ENCODE measurements around the gene ABI3BP. TPM values are rescaled to one million over a fixed set of nuclear protein-coding genes. Genes with fewer than 3 reads are reported as not detected.

ABI3BP gene
- total RNA-seq, 1 experiment from 2014 or later: 23.4 TPM

DNA sequence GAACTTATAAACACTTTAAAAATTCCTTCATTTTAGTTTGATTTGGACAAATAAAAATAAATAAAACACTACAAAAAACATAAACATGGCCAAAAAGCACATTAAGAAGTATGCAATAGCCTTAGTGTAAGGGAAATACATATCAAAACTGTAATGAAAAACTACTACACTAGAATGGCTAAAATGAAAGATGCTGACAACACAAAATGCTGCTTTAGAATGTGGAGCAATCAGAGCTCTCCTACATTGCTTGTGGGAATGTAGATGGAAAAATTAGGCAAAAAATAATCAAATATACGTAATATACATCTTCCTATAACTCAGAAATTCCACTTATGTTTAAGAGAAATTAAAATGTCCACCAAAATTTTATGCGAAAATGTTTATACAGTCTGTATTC is 96.2 kb downstream of the ABI3BP start:
- Histone ChIP-seq H3F3A (ENCODE audit: low read length, unreplicated experiment) (peaks cover 19% of the 10 kb centered on the region), H3K4me1 (ENCODE audit: insufficient read depth, low read length) (peaks cover 50% of the 10 kb centered on the region), H3K27me3 (ENCODE audit: low read length) (no peaks in the 10 kb centered on the region), H3K36me3 (ENCODE audit: low read depth, low read length) (0 out of 2 replicates have a peak, but pooled peaks cover 13% of the 10 kb centered on the region), H3K4me3 (ENCODE audit: low read length) (no peak overlapping the region), H3K4me2 (ENCODE audit: low read length) (no peak overlapping the region), H3K27ac (ENCODE audit: low read length) (no peak overlapping the region), H4K20me1 (ENCODE audit: low read length) (no peaks in the 10 kb centered on the region), H3K9me3 (ENCODE audit: low read length) (no peaks in the 10 kb centered on the region), H3K79me2 (ENCODE audit: low read length) (peaks cover 3% of the 10 kb centered on the region; the same call in 1 of the 2 replicates), H3K9me2 (replicated peaks; ENCODE audit: low read length) (no peaks in the 10 kb centered on the region), H2AFZ (ENCODE audit: low read length) (no peak overlapping the region), H3K9ac (ENCODE audit: low read length) (no peak overlapping the region)
- POLR2A ChIA-PET (ENCODE audit: unreplicated experiment): interaction anchor here (0.6 kb wide), 1 partner anchor 166 kb away, joined by 6 read pairs; no protein-coding TSS in a partner anchor
- intact Hi-C loops (cut with micrococcal nuclease): loop anchor here (5.0 to 10.0 kb wide), 2 partner anchors 292 to 485 kb away; partner anchors contain the start of gene ADGRG7
- DNase-seq (no peak), ATAC-seq (no peak)
- TF ChIP-seq EZH2 (IDR thresholded peaks at IDR 0.05; ENCODE audit: low read length, unreplicated experiment) (no peak), CTCF (conservative IDR thresholded peaks at IDR 0.05; ENCODE audit: low read depth, low read length) (no peak), EZH2phosphoT487 (IDR thresholded peaks at IDR 0.05; ENCODE audit: borderline replicate concordance, low read length) (no peak)
- no TSS peak for BruUV-seq (replicated peaks)
- CTCF ChIA-PET: no interaction called here

DNA sequence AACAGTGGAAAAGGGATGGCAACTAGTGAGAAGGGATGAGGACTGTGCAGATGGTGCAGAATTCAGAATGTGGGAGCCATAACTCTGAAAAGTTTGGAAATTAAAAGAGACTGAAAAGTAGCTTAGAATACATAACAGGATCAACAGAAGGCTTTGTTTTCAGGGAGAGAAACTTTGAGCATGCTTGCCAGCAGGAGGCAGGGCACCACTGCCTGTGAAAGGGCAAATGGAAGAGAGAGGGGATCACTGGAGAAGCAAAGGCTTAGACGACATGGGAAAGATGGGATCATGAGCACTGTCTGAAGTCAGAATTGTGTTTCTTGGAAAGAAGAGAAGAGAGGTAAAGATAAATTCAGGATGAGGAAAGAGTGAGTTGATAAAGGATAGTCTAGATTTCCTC is 99.6 kb downstream of the ABI3BP start:
- BruUV-seq (replicated peaks): no TSS peak
- Histone ChIP-seq H4K20me1 (ENCODE audit: low read length) (no peaks in the 10 kb centered on the region), H3K9me3 (ENCODE audit: low read length) (no peaks in the 10 kb centered on the region), H3K36me3 (ENCODE audit: low read depth, low read length) (0 out of 2 replicates have a peak, but pooled peaks cover 13% of the 10 kb centered on the region), H3K9me2 (replicated peaks; ENCODE audit: low read length) (no peaks in the 10 kb centered on the region), H3K4me3 (ENCODE audit: low read length) (no peak overlapping the region), H3K79me2 (ENCODE audit: low read length) (no peaks in the 10 kb centered on the region; the same call in 1 of the 2 replicates), H3K4me1 (ENCODE audit: insufficient read depth, low read length) (peaks cover 31% of the 10 kb centered on the region), H3K4me2 (ENCODE audit: low read length) (no peak overlapping the region), H2AFZ (ENCODE audit: low read length) (no peak overlapping the region), H3F3A (ENCODE audit: low read length, unreplicated experiment) (no peaks in the 10 kb centered on the region), H3K27ac (ENCODE audit: low read length) (no peak overlapping the region), H3K9ac (ENCODE audit: low read length) (no peak overlapping the region), H3K27me3 (ENCODE audit: low read length) (no peaks in the 10 kb centered on the region)
- ChIA-PET CTCF (interaction anchor here (0.6 to 2.7 kb wide), 4 partner anchors 18 to 1412 kb away, joined by 3 to 21 read pairs (median 4); no protein-coding TSS in a partner anchor), POLR2A (ENCODE audit: unreplicated experiment) (no interaction called here)
- DNase-seq (peak; percentile 62), ATAC-seq (peak; percentile 48; the same call in 1 of the 2 replicates)
- peak; percentile 88 for TF ChIP-seq CTCF (conservative IDR thresholded peaks at IDR 0.05; ENCODE audit: low read depth, low read length)
- no peak for TF ChIP-seq EZH2phosphoT487 (IDR thresholded peaks at IDR 0.05; ENCODE audit: borderline replicate concordance, low read length)
- intact Hi-C loops (cut with micrococcal nuclease): loop anchor here (1.0 to 10.0 kb wide), 2 partner anchors 289 to 303 kb away; partner anchors contain the start of gene ADGRG7

DNA sequence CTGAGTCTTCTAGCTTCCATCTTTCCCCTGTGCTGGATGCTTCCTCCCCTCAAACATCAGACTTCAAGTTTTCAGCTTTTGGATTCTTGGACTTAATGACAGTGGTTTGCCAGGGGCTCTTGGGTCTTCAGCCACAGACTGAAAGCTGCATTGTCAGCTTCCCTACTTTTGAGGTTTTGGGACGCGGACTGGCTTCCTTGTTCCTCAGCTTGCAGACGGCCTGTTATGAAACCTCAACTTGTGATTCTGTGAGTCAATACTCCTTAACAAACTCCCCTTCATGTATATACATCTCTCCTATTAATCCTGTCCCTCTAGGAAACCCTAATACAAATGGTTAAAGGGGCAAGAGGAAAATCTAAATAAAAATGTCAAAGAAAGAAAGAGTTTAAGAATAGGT is 100.1 kb downstream of the ABI3BP start:
- Histone ChIP-seq H4K20me1 (ENCODE audit: low read length) (no peaks in the 10 kb centered on the region), H3K36me3 (ENCODE audit: low read depth, low read length) (0 out of 2 replicates have a peak, but pooled peaks cover 13% of the 10 kb centered on the region), H3K4me2 (ENCODE audit: low read length) (no peak overlapping the region), H3K27ac (ENCODE audit: low read length) (no peak overlapping the region), H3K79me2 (ENCODE audit: low read length) (no peaks in the 10 kb centered on the region; the same call in 1 of the 2 replicates), H2AFZ (ENCODE audit: low read length) (no peak overlapping the region), H3K9me2 (replicated peaks; ENCODE audit: low read length) (no peaks in the 10 kb centered on the region), H3K27me3 (ENCODE audit: low read length) (no peaks in the 10 kb centered on the region), H3F3A (ENCODE audit: low read length, unreplicated experiment) (no peaks in the 10 kb centered on the region), H3K4me3 (ENCODE audit: low read length) (no peak overlapping the region), H3K4me1 (ENCODE audit: insufficient read depth, low read length) (peaks cover 26% of the 10 kb centered on the region), H3K9me3 (ENCODE audit: low read length) (no peaks in the 10 kb centered on the region), H3K9ac (ENCODE audit: low read length) (no peak overlapping the region)
- ATAC-seq (no peak), DNase-seq (no peak)
- CTCF ChIA-PET: interaction anchor here (0.6 to 2.7 kb wide), 5 partner anchors 18 to 1411 kb away, joined by 3 to 21 read pairs (median 3); no protein-coding TSS in a partner anchor
- BruUV-seq (replicated peaks): no TSS peak
- intact Hi-C loops (cut with micrococcal nuclease): loop anchor here (1.0 to 10.0 kb wide), 2 partner anchors 288 to 303 kb away; partner anchors contain the start of gene ADGRG7
- TF ChIP-seq CTCF (conservative IDR thresholded peaks at IDR 0.05; ENCODE audit: low read depth, low read length): no peak
- POLR2A ChIA-PET (ENCODE audit: unreplicated experiment): no interaction called here
